H1 (cell line): ENCODE data around the gene COL20A1. TPM values are rescaled to one million over a fixed set of nuclear protein-coding genes. Genes with fewer than 3 reads are reported as not detected.

Source experiments
- SP2 ChIP-seq: IDR thresholded peaks from 2 replicates; pipeline ENCODE4 v1.6.1; 2012; ENCODE audit warnings: mild to moderate bottlenecking, low read length, inconsistent platforms
- USF2 ChIP-seq: IDR thresholded peaks from 2 replicates; pipeline ENCODE4 v1.6.1; 2011; ENCODE audit warnings: low read length, improper control_type of control experiment
- polyA plus RNA-seq, 7 experiments: library from polyadenylated mRNA; depleted of rRNA in 3 of 7; stranded (reverse) in 5 of 7; unstranded in 2 of 7; fragments of >200 nt in 5 of 7; fragments of 200-250 nt in 2 of 7; gene quantifications; 1 replicate in 5 of 7; 2 replicates in 1 of 7; 4 replicates in 1 of 7; pipeline versions ENCODE4 v1.2.1 to v1.2.3, GENCODE V29; 2011 to 2013; ENCODE audit warnings: missing spikeins in 2 of 7, mixed read lengths in 2 of 7
- total RNA-seq: library from RNA; stranded (reverse); fragmentation: NEBNext Ultra II Directional; extraction: Animal tissue kit (Norgen Biotek cat#: 25700); gene quantifications from 2 replicates; pipeline ENCODE4 v1.2.1, GENCODE V29; 2021

COL20A1 gene
- total and polyA plus RNA-seq, 2 of the 8 experiments (the other 6 are each of a cell fraction or from before 2014, with no cell fraction given), result 0.19 to 0.21 TPM

GRCh38 chr20:63296531-63297299 lies 3.7 kb downstream of the COL20A1 start (continued):
- TF ChIP-seq SP2 (no peak), USF2 (no peak)
